Trophoblast cell (in vitro differentiated cells and primary cell): Measurements from ENCODE around the gene MTIF3.

Source experiments
- DNase-seq, 2 donors: peaks; one replicate each; pipeline ENCODE4 v3.0.0-alpha.2; 2016
- H2AFZ ChIP-seq: 2 replicates; pipeline ENCODE4 v1.6.1; 2013; ENCODE audit warnings: low read length, moderate library complexity, mild to moderate bottlenecking; ENCODE audit not compliant: insufficient read depth, poor library complexity
- H2AK5ac ChIP-seq: 2 replicates; pipeline ENCODE4 v1.6.1; 2013; ENCODE audit warnings: mild to moderate bottlenecking, low read length
- H2BK120ac ChIP-seq: 2 replicates; pipeline ENCODE4 v1.6.1; 2013; ENCODE audit warnings: low read length, mild to moderate bottlenecking, moderate library complexity; ENCODE audit not compliant: insufficient read depth, poor library complexity
- H2BK12ac ChIP-seq: 2 replicates; pipeline ENCODE4 v1.6.1; 2013; ENCODE audit warnings: mild to moderate bottlenecking, low read length, moderate library complexity
- H2BK5ac ChIP-seq: 2 replicates; pipeline ENCODE4 v1.6.1; 2013; ENCODE audit warnings: low read length, low read depth, moderate library complexity, mild to moderate bottlenecking; ENCODE audit not compliant: poor library complexity
- H3K14ac ChIP-seq: 2 replicates; pipeline ENCODE4 v1.6.1; 2013; ENCODE audit warnings: mild to moderate bottlenecking, low read length
- H3K18ac ChIP-seq: 2 replicates; pipeline ENCODE4 v1.6.1; 2013; ENCODE audit warnings: mild to moderate bottlenecking, low read length
- H3K23ac ChIP-seq: 2 replicates; pipeline ENCODE4 v1.6.1; 2013; ENCODE audit warnings: low read length
- H3K27ac ChIP-seq: 2 replicates; pipeline ENCODE4 v1.5.1; 2013; ENCODE audit warnings: low read depth, mild to moderate bottlenecking, inconsistent platforms, low read length, moderate library complexity
- H3K27me3 ChIP-seq: 2 replicates; pipeline ENCODE4 v1.6.1; 2013; ENCODE audit warnings: inconsistent platforms, mild to moderate bottlenecking, low read length, moderate library complexity; ENCODE audit not compliant: insufficient read depth
- H3K36me3 ChIP-seq, 2 experiments: 1 replicate in 1 of 2; 2 replicates in 1 of 2; pipeline ENCODE4 v1.6.1; 2013; ENCODE audit warnings: low read length in 2 of 2, mild to moderate bottlenecking in 2 of 2, moderate library complexity in 1 of 2; ENCODE audit not compliant: insufficient read depth in 2 of 2, control insufficient read depth in 1 of 2
- H3K4ac ChIP-seq: 2 replicates; pipeline ENCODE4 v1.6.1; 2013; ENCODE audit warnings: low read depth, mild to moderate bottlenecking, low read length, moderate library complexity
- H3K4me1 ChIP-seq, 2 experiments: 1 replicate in 1 of 2; 2 replicates in 1 of 2; pipeline ENCODE4 v1.6.1; 2013; ENCODE audit warnings: low read length in 2 of 2, mild to moderate bottlenecking in 2 of 2, moderate library complexity in 1 of 2; ENCODE audit not compliant: insufficient read depth in 2 of 2, control insufficient read depth in 1 of 2
- H3K4me2 ChIP-seq: 2 replicates; pipeline ENCODE4 v1.6.1; 2013; ENCODE audit warnings: inconsistent platforms, mild to moderate bottlenecking, low read length, moderate library complexity
- H3K4me3 ChIP-seq: 2 replicates; pipeline ENCODE4 v1.5.1; 2013; ENCODE audit warnings: mild to moderate bottlenecking, low read depth, low read length, inconsistent platforms
- H3K79me1 ChIP-seq: one replicate; pipeline ENCODE4 v1.6.1; 2013; ENCODE audit warnings: low read length
- H3K79me2 ChIP-seq: 2 replicates; pipeline ENCODE4 v1.6.1; 2013; ENCODE audit warnings: low read length, mild to moderate bottlenecking; ENCODE audit not compliant: control insufficient read depth, insufficient read depth, poor library complexity
- H3K9ac ChIP-seq: 2 replicates; pipeline ENCODE4 v1.6.1; 2013; ENCODE audit warnings: mild to moderate bottlenecking, low read length
- H3K9me3 ChIP-seq: 2 replicates; pipeline ENCODE4 v1.6.1; 2013; ENCODE audit warnings: low read depth, mild to moderate bottlenecking, control low read depth, inconsistent platforms, low read length; ENCODE audit not compliant: insufficient read depth
- H4K12ac ChIP-seq: 2 replicates; pipeline ENCODE4 v1.6.1; 2013; ENCODE audit warnings: low read depth, mild to moderate bottlenecking, low read length, moderate library complexity
- H4K8ac ChIP-seq: 2 replicates; pipeline ENCODE4 v1.6.1; 2013; ENCODE audit warnings: low read depth, mild to moderate bottlenecking, low read length, moderate library complexity
- H4K91ac ChIP-seq: one replicate; pipeline ENCODE4 v1.6.1; 2013; ENCODE audit warnings: low read depth, mild to moderate bottlenecking, low read length, moderate library complexity
- WGBS: extraction: QIAGEN DNeasy Blood & Tissue Kit; methylation state at CpG from one replicate; pipeline ENCODE4 v1.1.7; 2013; ENCODE audit warnings: missing lambda C conversion rate; ENCODE audit not compliant: insufficient read length, insufficient coverage; ENCODE audit errors: extremely low coverage; 5-methylcytosine and 5-hydroxymethylcytosine counted together

The MTIF3 gene

DNA sequence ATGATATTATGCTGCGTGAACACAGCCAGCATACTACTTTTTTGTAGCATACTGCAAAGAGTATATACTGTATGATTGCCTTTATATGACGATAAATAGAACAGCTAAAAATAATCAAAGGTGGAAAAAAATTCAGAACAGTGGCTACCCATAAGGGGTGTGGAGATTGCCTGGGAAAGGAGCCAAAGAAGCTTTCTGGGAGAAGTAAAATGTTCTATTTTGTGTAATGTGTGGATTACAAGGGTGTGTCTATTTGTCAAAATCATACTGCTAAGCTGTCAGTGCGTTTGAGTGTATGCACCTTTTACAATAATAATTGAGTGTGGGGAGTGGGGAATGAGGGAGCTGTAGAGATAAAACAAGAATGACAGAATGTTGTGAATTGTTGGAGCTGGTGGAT lies 45.2 kb upstream of the MTIF3 start:
- Histone ChIP-seq H2AK5ac (no peak overlapping the region), H4K91ac (no peak overlapping the region), H3K4me3 (no peak overlapping the region), H2BK12ac (no peak overlapping the region), H3K27me3 (no peaks in the 10 kb centered on the region), H3K23ac (no peak overlapping the region), H3K79me2 (no peaks in the 10 kb centered on the region), H3K18ac (no peak overlapping the region), H3K36me3 (no peaks in the 10 kb centered on the region), H3K4me1 (no peaks in the 10 kb centered on the region), H4K12ac (no peak overlapping the region), H2BK5ac (no peak overlapping the region), H3K4ac (no peak overlapping the region), H3K79me1 (no peaks in the 10 kb centered on the region), H2BK120ac (no peak overlapping the region), H3K9me3 (peaks cover 2% of the 10 kb centered on the region), H4K8ac (no peak overlapping the region), H2AFZ (no peak overlapping the region), H3K9ac (no peak overlapping the region), H3K4me2 (no peak overlapping the region), H3K27ac (no peak overlapping the region), H3K14ac (no peak overlapping the region)
- no CpG with 5 or more reads among the region's 3 CpGs for WGBS
- DNase-seq, result no peak

DNA sequence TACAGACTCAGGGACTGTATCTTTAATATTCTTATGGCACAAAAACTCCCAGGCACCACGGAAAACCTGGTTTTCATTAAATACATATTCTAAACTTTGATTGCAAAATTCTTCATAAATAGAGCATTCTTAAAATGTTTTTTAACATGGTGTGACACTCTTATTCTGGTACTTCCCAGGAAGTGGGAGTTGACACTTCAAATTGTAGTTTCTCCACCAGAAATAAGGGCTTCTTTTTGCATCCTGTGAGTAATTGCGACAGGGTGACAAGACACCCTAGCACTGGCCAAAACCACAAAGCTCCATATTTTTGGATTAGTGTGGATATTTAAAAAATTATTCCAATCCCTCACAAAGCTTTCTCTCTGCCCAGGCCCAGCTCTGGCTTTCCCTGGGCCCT lies 43.6 kb upstream of the MTIF3 start:
- DNase-seq, result no peak

DNA sequence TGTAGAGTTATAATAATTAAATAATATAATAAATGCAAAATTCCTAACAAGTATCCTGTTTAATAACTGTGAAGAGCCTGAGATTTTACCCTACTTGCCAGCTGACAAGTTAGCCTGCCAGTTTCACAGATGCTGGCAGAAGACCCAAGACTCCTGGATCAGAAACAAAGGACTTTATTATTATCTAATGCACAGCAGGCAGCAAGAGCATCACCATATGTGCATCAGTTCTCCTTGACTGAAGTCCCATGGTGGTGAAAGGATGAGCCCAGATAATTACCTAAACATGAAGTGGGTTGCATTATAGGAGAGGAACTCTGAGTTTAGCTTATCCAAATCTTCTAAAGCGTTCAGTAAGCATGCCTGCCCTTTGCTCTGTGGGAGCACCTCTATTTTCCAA lies 39.1 kb upstream of the MTIF3 start:
- Histone ChIP-seq H2BK5ac (no peak overlapping the region), H3K14ac (no peak overlapping the region), H3K4me2 (no peak overlapping the region), H2BK120ac (no peak overlapping the region), H2AK5ac (no peak overlapping the region), H3K9ac (no peak overlapping the region), H3K9me3 (peaks cover 2% of the 10 kb centered on the region), H3K4ac (no peak overlapping the region), H3K4me1 (no peaks in the 10 kb centered on the region), H3K79me1 (no peaks in the 10 kb centered on the region), H4K91ac (no peak overlapping the region), H3K27ac (no peak overlapping the region), H3K79me2 (no peaks in the 10 kb centered on the region), H3K18ac (no peak overlapping the region), H2AFZ (no peak overlapping the region), H4K8ac (no peak overlapping the region), H2BK12ac (no peak overlapping the region), H4K12ac (no peak overlapping the region), H3K4me3 (no peak overlapping the region), H3K23ac (no peak overlapping the region), H3K36me3 (no peaks in the 10 kb centered on the region), H3K27me3 (no peaks in the 10 kb centered on the region)
- no peak for DNase-seq
- no CpG with 5 or more reads among the region's 1 CpG for WGBS

More for the DNA sequence above, 43.6 kb upstream of the MTIF3 start:
- Histone ChIP-seq H2BK5ac (no peak overlapping the region), H4K12ac (no peak overlapping the region), H3K4me1 (no peaks in the 10 kb centered on the region), H2BK12ac (no peak overlapping the region), H4K91ac (no peak overlapping the region), H3K9ac (no peak overlapping the region), H3K14ac (no peak overlapping the region), H3K18ac (no peak overlapping the region), H2AFZ (no peak overlapping the region), H3K79me2 (no peaks in the 10 kb centered on the region), H3K27ac (no peak overlapping the region), H3K4ac (no peak overlapping the region), H3K4me2 (no peak overlapping the region), H2BK120ac (no peak overlapping the region), H2AK5ac (no peak overlapping the region), H4K8ac (no peak overlapping the region), H3K23ac (no peak overlapping the region), H3K4me3 (no peak overlapping the region), H3K27me3 (no peaks in the 10 kb centered on the region), H3K9me3 (peaks cover 2% of the 10 kb centered on the region), H3K79me1 (no peaks in the 10 kb centered on the region), H3K36me3 (no peaks in the 10 kb centered on the region)
- no CpG with 5 or more reads among the region's 2 CpGs for WGBS

DNA sequence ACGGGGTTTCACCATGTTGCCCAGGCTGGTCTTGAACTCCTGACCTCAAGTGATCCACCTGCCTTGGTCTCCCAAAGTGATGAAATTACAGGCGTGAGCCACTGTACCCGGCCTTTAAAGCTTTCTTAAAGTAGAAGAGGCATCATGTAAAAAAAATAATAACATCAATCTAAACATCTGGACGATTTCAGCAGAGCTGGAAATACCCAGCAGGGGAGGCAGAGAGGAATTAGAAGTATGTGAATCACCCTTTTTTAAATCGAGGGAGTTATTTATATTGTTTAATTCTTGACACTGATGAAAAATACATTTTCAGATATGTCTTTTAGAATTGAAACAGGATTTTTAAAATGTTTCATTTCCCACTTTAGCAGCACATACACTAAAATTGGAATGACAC lies 37.4 kb upstream of the MTIF3 start:
- Histone ChIP-seq H3K27me3 (no peaks in the 10 kb centered on the region), H2AK5ac (no peak overlapping the region), H3K4me1 (no peaks in the 10 kb centered on the region), H3K23ac (no peak overlapping the region), H3K4me2 (no peak overlapping the region), H2AFZ (no peak overlapping the region), H3K27ac (no peak overlapping the region), H3K18ac (no peak overlapping the region), H3K36me3 (no peaks in the 10 kb centered on the region), H4K8ac (no peak overlapping the region), H4K12ac (no peak overlapping the region), H3K79me2 (no peaks in the 10 kb centered on the region), H3K4ac (no peak overlapping the region), H3K9me3 (no peaks in the 10 kb centered on the region), H3K9ac (no peak overlapping the region), H3K14ac (no peak overlapping the region), H2BK120ac (no peak overlapping the region), H2BK5ac (no peak overlapping the region), H3K79me1 (no peaks in the 10 kb centered on the region), H3K4me3 (no peak overlapping the region), H4K91ac (no peak overlapping the region), H2BK12ac (no peak overlapping the region)
- DNase-seq, result no peak
- no CpG with 5 or more reads among the region's 5 CpGs for WGBS
